NCI-H2227 (cell line): ENCODE results near the gene NPLOC4.
"Not testable (repeated sequence)": the region's sequence is repeated elsewhere in the genome, so short reads cannot be mapped to it uniquely, and the experiment has no call there.

Experiments used
- DNase-seq: peaks from one replicate; lab custom pipeline; 2025; ENCODE audit not compliant: unreplicated experiment; lab: John Stamatoyannopoulos, UW

NPLOC4 gene

DNA sequence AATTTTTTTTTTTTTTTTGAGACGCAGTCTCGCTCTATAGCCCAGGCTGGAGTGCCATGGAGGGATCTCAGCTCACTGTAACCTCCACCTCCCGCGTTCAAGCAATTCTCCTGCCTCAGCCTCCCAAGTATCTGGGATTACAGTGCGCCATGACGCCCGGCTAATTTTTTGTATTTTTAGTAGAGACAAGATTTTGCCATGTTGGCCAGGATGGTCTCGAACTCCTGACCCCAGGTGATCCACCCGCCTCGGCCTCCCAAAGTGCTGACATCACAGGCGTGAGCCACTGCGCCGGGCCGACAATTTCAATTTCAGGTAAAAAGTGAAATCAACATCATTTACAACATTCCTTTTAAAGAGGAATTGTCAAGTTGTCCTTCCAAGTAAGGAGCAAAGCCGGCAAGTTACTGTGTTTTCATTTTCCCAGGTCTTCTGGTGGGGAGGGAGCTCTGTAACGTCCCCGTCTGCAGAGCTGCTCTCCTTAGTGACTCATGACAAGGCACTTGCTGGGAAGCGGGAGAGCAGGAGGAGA is 873 bp downstream of the NPLOC4 start:
- no peak for DNase-seq

DNA sequence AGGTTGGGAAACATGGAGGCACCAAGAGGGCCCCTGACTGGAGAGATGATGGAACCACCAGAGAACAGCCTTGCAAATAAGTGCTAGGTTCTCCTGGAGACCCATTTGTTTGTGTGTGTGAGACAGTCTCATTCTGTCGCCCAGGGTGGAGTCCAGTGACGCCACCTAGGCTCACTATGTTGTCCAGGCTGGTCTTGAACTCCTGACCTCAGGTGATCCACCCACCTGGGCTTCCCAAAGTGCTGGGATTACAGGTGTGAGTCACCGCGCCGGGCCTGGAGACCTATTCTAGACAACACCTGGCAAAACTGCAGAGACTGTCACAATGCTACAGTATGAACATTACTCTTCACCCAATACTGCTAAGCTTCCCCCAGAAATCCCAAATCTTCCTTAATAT is 1.5 kb downstream of the NPLOC4 start:
- DNase-seq = no peak

DNA sequence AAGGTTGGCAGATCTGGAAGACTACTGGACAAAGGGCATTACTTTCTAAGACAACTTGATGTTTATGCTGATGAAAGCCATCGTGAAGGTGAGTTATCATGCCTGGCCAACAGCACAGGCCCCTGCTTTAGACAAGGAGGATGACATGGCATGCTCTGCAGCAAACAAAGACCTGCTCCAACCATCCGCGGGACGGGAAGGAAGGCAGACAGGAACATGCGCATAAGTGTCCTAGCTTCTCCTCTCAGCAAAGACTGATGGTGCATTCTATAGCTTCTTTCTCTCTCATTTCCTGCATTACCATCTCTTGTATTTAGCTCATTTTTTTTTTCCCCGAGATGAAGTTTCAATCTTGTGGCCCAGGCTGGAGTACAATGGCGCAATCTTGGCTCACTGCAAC is 5.4 kb downstream of the NPLOC4 start:
- DNase-seq = no peak

DNA sequence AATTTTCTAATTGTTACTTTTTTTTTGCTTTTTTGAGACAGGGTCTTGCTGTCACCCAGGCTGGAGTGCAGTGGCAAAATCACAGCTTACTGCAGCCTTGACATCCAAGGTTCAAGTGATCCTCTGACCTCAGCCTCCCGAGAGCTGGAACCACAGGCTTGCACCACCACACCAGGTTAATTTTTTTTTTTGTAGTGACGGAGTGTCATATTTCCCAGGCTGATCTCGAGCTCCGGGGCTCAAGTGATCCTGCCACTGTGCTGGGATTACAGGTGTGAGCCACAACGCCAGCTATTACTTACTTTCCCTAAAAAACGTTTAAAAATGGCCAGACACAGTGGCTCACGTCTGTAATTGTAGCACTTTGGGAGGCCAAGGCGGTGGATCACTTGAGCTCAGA is 6.6 kb downstream of the NPLOC4 start:
- DNase-seq = no peak

DNA sequence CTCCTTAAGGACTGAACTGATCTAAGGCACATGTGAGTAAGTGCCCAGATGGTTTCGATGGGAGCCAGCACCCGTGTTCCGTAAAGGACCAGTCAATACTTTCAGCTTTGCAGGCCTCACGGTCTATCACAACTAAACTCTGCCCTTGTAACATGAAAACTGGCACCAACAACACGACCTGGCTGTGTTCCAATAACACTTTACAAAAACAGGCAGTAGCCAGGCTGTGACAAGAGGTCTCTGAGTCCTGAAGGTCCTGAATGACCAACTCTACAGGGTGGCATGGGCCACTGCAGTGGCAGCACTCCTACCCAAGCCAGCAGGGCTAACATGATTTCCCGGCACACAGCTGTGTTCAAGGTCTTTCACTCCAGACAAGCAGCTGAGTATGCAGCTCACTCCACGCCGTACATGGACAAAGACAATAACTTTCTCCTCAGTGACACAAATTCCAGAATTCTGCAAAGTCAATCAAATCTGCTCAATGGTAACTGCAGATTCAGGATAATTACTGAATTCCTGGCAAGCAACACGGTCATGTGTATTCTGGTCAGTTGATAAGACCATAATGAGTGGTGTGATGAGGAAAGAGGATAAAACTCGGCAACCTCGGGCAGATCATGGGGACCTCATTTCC is 15.3 kb downstream of the NPLOC4 start:
- no peak for DNase-seq

DNA sequence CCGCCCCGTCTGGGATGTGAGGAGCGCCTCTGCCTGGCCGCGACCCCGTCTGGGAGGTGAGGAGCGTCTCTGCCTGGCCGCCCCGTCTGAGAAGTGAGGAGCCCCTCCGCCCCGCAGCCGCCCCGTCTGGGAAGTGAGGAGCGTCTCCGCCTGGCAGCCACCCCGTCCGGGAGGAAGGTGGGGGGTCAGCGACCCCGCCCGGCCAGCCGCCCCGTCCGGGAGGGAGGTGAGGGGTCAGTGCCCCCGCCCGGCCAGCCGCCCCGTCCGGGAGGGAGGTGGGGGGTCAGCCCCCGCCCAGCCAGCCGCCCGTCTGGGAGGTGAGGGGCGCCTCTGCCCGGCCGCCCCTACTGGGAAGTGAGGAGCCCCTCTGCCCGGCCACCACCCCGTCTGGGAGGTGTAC is 18.6 kb downstream of the NPLOC4 start:
- not testable (repeated sequence) for DNase-seq

DNA sequence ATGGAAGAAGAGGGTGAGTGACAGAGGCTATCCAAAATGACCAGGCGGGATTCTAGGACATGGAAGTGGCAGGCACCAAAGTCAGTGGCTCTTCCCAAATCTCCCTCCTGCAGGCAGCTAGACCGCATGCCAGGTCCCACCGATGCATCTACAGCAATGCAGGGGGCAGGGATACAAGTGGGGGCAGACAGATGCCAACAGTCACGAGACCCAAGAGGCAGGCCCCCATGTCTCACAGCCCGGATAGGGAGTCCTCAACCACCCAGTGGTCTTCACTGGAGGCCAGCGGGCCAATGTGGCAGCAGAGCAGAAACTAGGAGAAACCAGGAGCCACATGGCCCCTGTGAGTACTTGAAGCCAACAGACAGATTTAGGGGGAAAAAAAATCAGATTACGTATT is 20.0 kb downstream of the NPLOC4 start:
- DNase-seq = no peak

DNA sequence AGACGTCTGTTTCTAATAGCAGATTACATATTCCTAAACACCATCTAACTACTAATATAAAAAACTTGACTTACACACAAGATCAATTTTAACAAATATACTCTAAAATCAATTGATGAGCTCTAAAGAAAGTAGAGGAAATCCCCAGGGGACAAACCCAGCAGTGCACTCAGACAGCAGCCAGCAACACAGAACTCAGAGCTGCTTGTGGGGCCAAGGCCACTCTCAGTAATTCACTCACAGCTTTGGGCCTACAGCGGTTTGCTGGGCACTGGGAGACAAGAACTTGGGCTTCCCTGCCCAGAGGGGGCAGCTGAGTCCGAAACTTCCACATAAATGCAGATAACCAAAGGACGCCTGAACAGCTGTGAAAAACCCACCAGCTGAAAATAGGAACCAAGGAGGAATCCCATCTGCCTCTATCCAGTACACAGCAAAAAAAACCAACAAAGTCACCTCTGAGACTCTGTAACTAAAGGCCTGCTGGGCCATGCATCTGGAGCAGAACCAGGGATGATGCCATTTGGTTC is 21.4 kb downstream of the NPLOC4 start:
- DNase-seq = no peak

DNA sequence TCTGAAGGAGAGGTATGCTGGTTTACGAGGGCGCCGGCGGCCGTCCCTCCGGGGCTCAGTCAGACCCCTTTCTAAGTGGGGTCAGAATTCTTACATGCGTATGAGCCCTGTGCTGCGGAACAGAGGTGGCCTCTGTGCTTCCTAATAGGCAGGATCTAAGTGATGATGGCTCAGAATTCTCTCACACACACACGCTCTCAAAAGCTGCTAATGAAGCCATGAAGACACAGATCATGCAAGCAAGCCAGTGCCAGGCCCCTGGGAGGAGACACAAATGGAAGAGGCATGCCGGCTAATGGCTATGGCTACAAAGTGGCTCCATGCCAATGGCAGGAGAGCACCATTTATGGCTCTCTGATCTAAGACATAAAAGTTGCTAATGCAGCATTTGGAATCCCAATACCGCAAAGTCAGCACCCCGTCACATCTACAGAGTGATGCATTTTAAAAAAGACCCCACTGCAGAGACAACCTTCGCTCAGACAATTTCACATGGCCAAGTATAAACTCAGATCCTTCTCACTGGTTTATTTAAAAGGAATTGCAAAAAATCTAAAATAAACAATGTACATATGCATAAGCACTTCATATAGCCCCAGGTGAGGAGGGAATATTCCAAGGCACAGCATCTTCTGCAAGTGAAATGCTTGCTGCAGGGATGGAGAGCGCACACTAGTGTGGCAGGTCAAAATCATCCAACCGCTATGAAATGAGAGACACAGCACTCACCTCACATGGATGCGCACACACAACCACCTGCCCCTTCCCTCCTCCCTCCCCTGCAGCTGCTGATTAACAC is 24.5 kb downstream of the NPLOC4 start:
- DNase-seq = peak; percentile 23

DNA sequence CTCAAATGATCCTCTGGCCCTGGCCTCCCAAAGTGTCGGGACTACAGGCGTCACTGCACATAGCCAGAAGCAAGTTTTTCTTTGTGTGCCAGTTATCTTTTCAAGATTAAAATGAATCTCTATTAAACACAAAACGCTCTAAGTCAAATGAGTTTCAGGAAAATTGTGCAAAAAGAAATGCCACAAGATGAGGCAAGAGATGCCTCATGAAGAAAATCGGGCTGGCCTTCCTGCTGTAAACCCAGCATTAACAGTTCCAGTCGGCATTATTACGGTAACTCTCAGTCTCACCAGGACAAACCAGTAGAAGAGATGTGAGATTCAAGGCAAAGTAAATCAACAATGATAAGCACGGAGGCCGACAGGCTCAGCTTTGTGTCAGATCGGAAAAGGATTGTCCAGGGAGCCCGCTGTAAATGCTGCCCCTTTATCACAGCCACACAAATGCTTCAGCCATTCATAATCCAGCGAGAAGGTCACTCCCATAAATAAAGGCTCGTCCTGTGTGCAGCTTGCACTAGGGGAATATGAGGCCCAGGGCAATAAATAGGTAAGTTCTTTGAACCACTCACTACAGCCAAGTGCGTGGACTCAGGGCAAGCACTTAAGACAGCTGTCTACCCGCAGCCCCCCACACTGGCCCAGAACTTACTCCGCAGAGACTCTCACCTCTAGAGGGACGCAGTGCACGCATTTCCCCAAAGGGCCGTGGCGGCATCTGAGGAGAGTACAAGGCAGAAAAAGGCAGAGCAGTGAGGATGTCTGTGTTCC is 27.2 kb downstream of the NPLOC4 start:
- no peak for DNase-seq

DNA sequence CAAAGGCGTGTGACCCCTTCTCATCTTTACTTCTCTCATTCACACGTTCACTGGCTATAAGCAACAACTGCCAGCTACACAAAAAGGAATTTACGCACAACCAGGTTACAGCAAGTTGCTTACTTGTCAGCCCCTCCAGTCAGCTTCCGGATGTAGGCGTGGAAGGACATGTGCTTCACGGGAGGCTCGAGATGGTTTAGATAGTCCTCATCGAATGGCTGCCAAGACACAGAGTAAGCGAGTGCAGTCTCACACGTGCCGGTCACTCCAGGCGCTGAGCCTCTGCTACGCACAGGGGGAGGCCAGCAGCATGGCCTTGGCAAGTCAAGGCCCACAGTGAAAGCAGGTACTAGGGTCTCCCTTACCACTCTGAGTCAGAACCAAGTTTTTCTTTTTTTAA is 28.3 kb downstream of the NPLOC4 start:
- no peak for DNase-seq

DNA sequence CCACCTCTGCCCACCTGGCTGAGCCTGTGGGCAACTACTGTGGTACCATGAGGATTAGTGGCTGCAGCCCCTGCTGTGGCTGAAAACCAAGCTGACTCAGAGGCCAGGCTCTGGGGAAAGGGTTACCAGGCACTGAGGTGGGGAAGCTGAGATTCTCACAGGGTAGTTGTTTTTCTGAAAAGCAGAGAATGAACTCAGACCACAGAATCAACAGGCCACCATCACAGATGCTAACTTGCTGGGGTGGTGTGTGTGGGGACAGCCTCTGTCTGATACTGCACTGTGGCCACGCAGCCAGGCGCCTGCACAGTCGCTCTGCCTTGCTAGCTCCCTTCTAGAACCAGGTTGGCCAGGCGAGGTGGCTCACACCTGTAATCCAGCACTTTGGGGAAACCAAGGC is 28.8 kb downstream of the NPLOC4 start:
- DNase-seq = no peak

DNA sequence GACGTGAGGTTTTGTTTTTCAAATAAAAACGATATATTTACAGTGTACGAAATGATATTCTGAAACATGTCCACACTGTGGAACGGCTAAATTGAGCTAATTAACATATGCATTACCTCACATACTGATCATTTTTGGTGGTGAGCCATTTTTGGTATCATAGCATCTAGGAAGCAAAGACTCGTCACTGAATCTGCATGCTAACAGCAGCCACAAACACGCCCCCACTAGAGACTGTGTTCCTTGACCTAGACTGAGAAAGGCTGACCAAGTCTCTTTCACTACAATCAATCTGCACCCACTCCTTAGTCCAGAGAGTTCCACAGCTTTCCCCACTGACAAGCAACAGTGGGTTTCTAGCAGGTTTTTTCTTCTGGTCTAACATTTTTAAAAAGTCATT is 29.5 kb downstream of the NPLOC4 start:
- DNase-seq = no peak

DNA sequence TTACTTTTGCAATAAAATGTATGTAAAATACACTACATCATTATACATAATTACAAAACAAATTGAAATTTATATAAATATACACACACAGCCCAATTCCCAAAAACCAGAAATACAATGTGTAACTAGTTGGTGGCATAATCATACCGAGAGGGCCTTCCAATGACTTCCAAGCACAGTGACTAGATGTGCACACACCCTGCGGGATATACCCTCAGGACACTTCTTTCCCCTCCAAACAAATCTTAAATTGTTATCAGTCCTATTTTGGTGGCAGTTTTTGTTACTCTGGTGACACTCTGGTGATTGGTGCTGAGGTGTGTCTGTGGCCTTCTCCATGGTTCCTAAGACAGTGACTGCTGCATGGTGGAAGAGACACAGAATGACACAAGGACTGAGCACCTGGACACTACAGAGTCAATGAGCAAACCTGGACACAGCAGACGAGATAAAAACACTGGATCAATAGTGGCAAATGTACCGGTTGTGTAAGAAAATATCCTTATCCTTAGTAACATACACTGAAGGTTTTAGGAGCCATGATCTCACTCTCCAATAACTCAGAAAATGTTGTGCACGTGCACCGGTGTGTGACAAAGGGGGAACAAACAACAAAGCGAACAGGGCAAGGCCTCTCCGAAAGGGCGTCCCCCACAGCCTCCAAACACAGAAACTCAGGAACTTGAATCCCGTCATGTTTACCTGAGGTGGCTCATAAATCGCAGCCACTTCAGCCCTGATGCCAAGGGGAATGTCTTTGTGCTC is 32.9 kb downstream of the NPLOC4 start:
- DNase-seq = no peak

DNA sequence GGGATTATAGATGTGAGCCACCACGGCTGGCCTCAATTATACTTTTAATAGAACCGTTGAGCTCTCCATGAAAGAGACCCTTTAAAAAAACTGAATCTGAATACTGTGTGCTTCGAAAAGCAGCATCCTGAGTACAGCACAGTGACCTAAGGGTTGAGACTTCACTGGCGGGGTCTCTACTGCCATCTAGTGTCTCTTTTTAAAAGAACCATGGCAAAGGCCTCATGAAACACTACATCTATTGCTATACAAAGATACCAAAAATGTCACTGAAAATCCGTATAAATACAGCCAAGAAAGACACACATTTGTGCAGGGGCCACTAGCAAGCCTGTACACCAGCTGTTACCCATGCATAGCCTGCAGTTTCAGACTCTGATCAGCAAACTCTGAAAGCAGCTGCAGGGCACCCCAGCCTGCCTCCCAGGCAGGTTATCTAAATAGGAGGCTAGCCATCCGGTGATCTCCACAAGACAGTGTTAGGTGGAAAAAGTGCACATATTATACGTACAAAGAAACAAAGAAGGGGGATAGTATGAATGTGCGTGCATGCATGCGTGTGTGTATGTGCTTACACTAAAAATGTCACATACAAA is 35.3 kb downstream of the NPLOC4 start:
- peak; percentile 79 for DNase-seq

DNA sequence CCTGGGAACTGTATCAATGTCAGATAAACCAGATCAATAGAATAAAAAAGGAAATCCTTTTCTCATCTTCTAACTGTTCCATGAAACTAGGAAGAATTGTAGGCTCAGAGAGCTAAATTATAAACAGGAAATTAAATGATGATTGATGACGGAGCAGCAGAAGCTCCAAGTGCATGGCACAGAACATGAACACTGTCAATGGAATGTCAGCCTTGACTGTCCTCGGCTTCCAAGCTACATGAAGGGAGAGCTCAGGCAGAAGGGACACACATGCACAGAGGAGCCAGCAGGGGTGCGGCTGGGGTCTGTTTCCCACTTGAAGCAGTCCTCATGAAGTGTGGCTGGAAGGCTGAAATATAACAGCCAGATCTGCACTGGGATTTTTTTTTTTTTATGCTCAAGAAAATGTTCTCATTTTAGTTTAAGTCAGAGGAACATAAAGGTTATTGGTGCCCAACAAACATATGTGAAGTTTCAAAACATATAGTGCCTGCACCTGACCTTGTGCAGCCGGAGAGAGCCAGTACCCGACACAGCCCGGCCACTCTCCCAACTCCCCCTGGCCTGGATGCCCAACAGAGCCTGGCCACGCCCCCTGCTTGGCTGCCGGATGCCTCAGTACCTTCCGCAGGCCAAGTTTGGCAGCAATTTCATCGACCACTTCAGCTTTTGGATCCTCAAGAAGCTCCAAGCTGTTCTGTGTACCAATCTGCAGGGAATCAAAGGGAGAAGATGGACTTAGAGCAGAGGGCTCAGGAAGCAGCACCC is 37.0 kb downstream of the NPLOC4 start:
- DNase-seq = no peak

DNA sequence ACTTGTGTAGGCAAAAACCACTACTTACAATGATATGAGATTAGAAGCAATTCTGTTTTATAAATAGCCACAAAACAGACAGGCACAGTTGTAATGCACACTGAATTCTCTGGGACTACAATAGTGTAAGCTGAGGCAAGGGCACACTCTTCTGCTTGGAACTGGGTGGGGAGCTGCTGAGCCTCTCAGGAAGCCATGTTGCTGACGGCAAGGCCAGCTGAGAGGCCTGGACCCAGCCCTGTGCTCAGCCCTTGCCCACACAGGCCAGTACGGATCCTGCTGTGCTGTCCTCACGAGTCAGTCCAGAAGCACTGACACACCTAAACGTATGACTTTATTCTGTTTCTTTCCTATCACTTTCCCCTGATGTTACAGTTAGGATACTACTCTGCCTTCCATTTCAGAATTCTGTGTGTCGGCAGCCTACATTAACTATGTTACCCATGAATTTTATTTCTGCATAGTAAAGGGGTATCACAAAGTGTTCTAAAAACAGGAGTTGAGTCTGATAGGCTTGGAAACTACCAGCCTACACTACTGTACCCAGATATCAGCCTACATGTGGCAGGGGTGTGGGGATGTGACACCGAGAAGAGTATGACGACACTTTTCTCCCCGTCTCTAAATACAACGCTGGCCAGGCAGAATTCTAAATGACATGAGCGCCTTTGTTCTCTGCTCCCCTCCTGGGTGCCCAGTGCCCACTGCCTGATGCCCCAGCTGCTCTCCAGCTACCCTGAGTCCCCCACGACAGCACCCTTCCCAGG is 43.6 kb downstream of the NPLOC4 start:
- no peak for DNase-seq

DNA sequence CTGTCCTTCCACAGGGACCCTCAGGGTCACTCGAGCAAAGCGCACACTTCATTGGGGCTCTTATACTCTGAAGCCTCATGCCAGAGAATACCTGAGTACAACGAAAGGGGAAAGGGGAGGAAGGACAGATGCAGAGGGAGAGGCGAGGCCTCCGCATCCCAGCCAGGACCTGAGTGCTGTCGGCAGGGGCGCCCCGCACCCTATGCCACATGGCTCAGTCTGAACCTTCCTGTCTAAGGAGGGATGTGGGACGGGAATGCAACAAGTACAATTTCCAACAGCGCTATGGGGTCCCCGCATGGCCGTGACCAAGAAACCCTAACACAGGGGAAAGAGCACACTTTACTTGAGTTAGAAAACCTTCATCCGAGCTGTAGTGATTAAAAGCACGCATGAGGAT is 44.9 kb downstream of the NPLOC4 start:
- no peak for DNase-seq

DNA sequence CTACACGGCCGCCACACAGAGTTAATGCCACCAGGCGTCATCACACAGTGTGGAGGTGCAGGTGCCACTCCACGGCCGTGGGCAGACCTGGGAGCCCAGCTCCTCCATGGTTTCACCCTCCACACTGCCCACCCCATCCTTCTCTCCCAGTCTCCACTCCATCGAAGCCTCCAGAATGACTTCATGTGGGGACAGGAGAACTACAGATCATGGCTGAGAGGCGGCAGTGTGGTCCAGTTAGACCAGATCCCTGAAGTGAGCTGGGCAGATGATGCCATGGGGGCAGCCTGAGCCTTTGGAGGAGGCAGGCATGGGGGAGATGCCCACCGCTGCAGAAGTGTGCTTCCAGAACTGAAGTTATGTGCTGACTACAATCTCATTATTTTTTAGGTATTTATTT is 46.8 kb downstream of the NPLOC4 start:
- no peak for DNase-seq
